SIG-M5 (cell line): ENCODE results near the gene CHST12.

Experiments
- DNase-seq: peaks from one replicate; lab custom pipeline; 2025; lab: John Stamatoyannopoulos, UW

CHST12 gene

DNA sequence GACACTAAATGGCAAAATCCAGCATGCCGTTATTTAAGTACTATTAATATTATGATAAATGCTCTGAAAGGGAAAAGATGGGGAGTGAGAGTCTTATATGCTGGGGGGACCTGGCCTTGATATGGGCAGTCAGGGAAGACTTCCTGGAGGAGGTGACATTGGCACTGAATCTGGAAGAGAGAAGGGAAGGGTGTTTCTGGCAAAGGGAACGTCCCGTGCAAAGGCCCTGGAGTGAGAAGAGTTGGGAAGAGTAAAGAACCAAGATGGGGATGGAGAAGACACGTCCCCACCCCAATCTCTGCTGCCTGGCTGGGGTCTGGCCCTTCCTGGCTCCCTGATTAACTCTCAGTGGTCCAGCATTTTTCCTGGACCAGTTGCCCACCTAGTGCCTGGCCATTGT lies 77.8 kb downstream of the CHST12 start:
- no peak for DNase-seq

DNA sequence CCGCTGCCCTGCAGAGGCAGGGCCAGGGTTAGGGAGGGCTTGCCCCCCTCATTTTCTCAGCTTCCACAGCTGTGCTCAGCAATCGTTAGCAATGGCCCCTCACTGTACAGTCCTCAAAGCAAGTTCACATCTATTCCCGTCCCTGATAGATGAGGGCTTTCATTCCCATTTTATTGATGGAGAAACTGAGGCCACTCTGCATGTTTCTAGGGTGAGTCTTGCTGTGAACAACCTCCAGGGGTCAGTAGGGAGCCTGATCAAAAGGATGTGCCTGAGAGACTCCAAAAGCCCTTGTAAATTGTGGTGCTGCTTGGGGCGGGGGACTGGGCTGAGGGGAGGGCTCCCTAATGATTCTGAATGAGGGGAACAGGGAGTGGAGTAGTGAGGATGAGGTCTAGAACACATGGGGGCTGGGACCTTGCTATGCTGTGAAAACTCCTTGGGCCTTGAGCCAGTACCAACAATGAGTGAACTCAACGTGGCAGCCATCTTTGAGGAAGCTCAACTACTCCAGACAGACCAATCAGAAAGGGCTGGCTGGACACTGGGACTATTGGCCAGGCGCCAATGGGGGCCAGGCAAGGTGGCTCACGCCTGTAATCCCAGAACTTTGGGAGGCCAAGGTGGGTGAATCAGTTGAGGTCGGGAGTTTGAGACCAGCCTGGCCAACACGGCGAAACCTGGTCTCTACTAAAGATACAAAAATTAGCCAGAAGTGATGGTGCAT lies 79.5 kb downstream of the CHST12 start:
- DNase-seq, result no peak

DNA sequence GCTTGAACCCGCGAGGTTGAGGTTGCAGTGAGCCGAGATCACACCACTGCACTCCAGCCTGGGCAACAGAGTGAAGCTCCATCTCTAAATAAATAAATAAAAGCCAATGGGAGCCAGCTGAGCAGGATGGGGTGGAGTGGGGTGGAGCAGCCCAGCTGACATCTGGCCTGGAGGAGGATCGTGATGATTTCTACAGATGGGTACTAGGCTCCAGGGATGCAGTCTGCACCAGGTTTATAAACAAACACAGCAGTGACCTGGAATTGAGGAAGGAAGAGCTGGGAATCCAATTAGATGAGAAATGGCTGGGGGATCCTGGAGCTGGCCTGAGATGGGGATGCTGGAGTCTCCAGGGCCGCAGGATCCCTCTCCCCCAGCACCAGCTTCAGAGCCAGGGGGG lies 80.1 kb downstream of the CHST12 start:
- no peak for DNase-seq

DNA sequence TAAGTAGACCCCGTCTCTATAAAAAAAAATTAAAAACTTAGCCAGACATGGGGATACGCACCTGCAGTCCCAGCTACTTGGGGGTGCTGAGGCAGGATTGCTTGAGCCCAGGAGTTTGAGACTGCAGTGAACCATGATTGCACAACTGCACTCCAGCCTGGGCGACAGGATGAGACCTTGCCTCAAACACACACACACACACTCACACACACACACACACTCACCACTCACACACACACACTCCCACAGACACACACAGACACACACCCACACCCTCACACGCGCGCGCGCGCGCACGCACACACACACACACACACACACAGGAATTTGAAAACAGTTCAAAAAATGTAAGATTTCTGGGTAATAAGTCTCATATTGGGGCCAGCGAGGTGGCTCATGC lies 81.5 kb downstream of the CHST12 start:
- DNase-seq, result no peak

DNA sequence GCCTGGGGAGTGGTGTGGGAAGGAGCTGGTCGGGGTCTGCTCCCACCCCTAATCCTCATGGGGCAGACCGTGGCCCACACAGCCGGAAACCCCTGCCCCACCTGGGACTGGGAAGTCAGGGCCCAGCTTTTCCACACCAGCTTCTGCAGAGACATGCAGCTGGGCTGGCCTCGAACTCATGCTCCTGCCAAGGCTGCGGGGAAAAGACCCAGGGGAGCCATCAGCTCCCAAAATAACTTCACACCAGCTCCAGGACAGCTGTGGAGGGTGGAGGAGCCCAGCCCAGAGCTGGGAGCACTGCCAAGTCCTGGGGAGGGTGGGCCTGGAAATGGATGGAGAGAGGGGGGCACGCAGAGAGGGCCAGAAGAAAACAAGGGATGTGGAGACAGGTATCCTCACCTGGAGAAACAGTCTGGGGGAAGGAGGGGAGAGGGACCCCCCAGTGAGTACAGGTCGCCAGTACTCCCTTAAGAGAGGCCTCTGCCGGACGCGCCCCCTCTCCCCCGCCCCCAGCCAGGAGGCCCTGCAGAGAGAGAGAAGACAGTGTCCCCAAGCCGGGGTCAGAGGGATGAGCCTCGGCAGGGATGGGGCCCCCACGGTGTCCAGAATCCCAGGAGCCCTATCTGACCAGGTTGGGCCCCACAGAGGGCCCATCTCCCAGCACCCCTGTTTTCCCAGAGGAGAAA lies 84.3 kb downstream of the CHST12 start:
- no peak for DNase-seq

DNA sequence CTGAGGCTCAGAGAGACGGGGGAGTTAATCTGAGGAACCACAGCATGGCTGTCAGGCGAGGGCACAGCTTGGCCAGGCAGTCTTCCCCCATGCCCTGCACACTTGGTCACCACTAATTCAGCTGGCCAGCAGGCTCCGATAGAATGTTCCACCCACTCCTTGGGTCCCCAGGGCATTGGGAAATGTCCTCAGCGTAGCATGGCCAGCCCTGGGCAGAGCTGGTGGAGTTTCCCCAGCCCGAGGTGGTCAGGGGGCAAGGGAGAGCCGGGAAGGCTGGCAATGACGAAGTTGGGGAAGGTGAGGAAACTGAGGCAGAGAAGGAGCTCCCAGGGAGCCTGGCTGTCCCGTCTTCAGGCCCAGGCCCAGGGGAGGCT lies 84.8 kb downstream of the CHST12 start:
- no peak for DNase-seq

DNA sequence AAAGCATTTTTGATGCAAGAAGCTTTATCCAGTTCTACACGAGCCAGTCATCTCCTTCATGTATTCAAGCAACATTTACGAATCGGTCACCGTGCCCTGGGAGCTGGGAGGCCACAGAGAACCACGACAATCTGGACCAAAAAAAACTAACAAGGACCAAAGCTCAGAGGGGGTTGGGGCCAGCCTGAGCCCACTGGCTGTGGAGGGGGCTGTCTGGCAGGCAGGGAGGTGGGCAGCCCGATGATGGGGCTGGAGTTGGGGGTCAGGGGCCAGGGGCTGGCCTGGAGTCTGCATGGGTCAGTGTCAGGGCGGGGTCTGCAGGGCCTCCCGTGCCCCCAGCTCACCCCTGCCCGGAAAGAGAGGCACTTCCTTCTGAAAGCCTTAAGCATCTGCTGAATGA lies 85.3 kb downstream of the CHST12 start:
- DNase-seq, result no peak

DNA sequence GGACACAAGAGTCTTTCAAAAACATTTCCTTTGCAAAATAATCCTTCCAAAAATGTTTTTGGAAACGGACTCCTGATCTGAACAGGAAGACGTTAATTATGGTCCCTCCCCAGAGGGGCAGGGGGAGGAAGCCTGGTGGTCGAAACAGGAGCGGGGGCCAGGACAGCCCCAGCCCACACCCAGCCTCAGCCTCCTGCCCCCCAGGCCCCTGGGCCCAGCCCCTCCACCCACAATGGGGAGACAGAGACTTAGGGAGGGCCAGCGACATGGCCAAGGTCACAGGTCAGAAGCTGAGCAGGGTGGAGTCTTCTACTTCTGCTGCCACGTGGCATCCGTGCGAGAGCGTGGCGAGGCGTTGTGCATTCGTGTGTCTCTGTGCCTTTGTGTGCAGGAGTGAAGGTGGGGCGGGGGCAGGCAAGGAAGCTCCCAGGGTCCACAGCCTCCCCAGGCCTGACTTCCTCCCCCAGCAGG lies 86.8 kb downstream of the CHST12 start:
- DNase-seq, result no peak

DNA sequence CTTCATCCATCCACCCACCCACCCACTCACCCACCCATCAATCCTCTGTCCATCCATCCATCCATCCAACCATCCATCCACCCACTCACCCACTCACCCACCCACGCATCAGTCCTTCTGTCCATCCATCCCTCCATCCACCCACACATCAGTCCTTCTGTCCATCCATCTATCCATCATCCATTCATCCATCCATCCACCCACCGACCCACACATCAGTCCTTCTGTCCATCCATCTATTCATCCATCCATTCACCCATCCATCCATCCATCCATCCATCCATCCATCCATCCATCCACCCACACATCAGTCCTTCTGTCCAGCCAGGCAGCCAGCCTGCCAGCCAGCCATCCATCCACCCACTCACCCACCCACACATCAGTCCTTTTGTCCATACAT lies 88.6 kb downstream of the CHST12 start:
- no peak for DNase-seq

DNA sequence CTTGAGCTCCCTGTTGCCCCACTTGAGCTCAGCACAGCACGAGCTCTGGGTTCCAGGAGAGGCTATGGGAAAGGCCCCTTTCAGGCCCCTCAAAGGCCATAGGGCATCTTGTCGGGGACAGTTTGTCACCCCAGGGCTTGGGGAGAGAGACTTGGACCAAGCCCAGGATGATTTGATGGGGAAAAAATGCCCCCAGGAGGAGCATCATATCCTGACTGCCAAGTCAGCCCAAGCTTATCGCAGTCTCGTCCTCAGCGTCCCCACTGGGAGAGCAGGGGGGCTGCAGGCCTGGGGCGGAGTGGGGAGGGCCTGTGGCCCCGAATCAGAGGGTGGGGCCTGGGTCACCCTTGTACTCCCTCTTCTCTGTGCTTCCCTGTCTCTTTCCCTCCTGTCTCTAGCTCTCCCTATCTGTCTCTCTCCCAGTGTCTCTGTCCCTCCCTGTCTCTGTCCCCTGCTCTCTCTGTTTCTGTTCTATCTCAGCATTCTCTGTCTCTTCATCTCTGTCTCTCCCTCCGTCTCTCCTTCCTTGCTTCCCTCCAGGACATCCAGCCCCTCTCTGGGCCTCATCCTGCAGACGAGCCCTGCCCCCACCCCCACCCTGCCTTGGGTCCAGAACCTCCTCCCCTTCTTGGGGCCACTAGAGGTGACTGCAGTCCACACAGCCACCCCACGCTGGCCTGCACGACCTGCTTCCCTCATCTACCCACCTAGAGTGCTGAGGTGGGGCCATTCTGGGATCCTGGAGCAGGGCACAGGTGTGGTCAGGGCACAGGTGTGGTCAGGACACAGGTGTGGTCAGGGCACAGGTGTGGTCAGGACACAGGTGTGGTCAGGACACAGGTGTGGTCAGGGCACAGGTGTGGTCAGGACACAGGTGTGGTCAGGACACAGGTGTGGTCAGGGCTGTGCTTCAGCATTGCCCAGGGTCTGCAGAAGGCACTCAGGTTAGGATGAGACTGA lies 90.1 kb downstream of the CHST12 start:
- DNase-seq, result no peak

DNA sequence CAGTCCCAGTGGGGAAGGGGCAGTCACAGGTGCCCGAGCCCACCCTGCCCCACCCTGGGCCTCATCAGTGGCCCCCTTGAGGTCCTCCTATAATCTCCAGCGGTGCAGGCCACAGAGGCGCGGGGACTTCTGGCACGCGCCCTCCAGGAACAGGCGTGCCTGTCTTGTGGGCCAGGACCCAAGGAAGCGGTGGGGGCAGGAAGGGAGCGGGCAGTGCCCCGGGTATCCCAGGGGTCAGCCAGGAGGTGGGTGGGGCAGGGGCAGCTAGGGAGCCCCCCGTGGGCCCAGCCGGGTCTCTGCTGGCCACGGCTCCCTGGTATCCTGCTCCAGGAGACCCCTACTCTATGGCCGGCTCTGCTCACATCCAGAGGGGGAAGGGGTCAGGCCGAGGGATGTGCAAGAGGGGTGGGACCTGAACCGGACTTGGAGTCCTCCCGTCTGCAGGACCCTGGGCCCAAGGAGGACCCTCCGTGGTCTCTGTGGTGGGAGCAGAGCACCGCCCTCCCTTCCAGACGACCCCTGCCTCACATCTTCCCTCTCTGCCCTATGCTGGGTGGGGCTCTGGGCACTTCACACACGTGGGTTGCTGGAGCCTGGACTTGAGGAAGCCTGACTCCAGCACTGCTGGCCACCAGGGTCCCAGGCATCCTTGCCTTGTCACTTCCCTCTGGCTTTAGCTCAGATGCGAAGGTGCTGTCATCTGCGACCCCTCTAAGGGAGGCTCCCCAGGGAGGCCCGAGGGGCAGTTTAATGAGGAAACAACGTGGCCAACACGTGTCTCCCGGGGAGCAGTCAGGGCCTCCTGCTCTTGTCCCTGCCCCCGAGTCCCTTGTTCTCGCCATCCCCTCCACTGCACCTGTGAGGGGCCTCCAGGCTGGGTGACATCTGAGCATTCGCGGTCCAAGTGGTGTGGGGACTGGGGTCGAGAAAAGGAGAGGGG lies 91.0 kb downstream of the CHST12 start:
- DNase-seq, result no peak

DNA sequence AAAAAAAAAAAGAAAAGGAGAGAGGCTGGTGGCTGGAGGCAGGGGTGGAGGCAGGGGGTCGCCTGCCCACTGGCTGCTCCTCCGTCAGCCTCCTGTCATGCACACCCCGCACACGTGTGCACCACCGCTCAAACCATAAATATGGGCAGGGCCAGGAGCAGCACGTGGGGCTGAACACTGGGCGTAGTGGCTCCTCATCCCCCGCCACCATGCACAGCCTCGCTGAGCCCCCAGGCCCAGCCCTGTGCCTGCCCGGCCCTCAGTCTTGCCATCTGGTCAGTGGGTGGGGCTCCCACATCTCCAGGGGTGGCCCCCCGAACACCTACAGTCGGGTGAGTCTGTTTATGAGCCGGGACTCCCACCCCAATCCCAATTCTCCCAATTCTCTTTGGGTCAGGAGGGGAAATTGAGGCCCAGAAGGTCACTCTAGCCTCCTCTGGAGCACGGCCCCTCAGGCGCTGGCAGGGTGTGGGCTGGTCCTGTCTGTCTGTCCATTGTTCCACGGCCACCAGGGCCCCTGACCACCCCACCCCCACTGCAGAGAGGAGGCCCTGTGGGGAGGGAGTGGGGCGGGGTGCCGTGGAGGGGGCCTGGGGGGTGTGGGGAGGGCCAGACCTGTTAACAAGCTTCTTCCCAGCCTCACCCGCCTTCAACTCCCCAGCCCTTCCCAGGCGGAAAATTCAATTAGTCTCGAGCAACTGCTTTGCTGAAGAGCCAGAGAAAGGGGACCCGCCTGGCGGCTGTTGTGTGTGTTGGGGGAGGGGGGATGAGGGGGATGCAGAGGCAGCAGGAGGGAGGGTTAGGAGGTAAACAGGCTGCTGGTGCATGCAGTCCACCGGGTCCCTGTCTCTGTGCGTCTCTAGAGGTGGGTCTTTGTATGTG lies 92.2 kb downstream of the CHST12 start:
- DNase-seq, result no peak

DNA sequence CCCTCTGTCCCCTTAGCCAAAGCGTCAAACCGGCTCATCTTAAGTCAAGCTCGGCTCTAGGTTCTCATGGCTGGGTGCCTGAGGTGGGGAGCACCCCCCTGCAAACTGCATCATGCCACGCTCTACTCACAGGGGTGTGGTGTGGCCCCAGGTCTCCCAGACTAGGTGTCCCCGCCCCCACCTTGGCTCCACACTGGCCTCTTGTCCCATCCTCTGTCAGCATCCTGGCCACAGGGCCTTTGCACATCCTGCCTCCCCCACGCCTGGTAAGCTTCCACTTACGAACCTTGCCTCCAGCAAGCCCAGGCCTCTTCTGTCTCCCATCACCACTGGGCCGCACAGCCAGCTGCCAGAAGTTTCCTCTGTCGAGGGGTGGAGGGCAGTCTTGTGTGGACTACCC lies 93.0 kb downstream of the CHST12 start:
- DNase-seq, result no peak

DNA sequence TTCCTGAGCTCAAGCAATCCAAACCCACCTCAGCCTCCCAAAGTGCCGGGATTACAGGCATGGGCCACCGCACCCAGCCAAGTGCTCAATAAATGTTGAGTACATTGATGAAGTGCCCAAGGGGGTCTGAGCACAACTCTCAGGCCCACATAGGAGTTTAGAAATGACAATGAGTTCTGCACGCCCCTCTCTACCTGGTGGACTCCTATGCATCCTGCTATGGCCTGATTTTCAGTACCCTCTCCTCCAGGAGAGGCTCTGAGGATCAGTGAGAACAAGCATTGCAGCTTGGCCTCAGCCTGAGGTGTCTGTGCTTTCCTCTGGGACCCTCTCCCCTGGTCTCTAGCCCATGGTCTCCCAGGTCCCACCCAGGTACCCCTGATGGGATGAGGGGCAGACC lies 93.7 kb downstream of the CHST12 start:
- no peak for DNase-seq

DNA sequence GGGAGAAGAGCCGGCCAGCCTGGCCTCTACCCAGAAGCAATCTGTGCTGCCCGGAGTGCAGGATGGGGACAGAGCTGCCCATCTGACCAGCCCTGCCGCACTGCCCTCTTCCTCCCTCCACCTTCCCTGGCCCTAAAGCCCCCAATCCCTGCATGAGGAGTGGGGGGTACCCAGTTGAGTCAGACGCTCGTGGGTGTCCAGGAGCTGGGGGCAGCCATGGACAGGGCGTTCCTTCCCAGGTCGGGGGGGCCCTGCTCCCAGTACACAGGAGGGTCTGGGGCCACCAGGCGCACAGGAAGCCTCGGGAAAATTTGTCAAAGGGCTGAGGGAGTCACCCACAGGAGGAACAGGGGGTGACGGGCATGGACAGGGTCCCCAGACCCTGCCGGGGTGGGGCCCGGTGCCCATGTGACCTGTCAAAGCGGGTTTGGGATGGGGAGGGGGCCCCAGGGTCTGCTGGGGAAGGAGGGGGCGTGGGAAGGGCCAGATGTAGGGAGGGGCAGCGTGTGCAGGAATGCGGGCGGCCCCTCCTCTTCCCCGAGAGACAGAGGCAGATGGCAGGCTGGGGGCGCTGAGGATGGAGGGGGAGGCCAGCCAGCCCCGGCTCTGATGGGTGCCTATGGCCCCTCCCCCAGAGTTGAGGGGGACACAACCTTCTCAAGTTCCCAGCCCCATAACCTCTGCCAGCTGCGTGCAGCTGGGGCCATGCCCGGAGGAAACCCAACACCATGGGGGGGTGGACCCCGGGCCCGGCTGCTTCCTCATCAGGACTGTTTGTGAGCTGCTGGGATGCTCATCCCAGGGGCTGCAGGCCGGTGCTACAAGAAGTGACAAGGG lies 94.3 kb downstream of the CHST12 start:
- no peak for DNase-seq
